DND-41 (cell line): Measurements from ENCODE around the gene POLR1H.

Source experiments
- ATAC-seq: fragments of 200-7000 bp; cut with Tn5 transposase; 3 replicates; pipeline ENCODE4 v1.9.1; 2021; ENCODE audit warnings: low read depth; ENCODE audit not compliant: insufficient read depth
- DNase-seq: peaks from one replicate; pipeline ENCODE4 v3.0.0-alpha.2; 2020
- H2AFZ ChIP-seq: 2 replicates; pipeline ENCODE4 v1.6.0; 2012; ENCODE audit warnings: low read depth, low read length
- H3K27ac ChIP-seq: 2 replicates; pipeline ENCODE4 v1.5.1; 2012; ENCODE audit warnings: low read length, inconsistent platforms
- H3K27me3 ChIP-seq: fragments of 200-600 bp; sonication (generic); 2 replicates; pipeline ENCODE4 v1.6.0; 2012; ENCODE audit warnings: low read length, mild to moderate bottlenecking, inconsistent platforms; ENCODE audit not compliant: insufficient read depth, poor library complexity
- H3K36me3 ChIP-seq: 2 replicates; pipeline ENCODE4 v1.5.1; 2012; ENCODE audit warnings: low read length, inconsistent platforms; ENCODE audit not compliant: insufficient read depth
- H3K4me1 ChIP-seq: 2 replicates; pipeline ENCODE4 v1.5.1; 2012; ENCODE audit warnings: mild to moderate bottlenecking, low read length; ENCODE audit not compliant: insufficient read depth
- H3K4me2 ChIP-seq: 2 replicates; pipeline ENCODE4 v1.6.0; 2012; ENCODE audit warnings: mild to moderate bottlenecking, moderate library complexity, low read length, inconsistent platforms; ENCODE audit not compliant: insufficient read depth
- H3K4me3 ChIP-seq, 2 experiments: fragments of 200-600 bp in 1 of 2; shearing (Covaris generic) in 1 of 2; 2 replicates each; pipeline ENCODE4 v1.5.1; 2012 to 2016; ENCODE audit warnings: inconsistent platforms in 2 of 2, low read length in 2 of 2, mild to moderate bottlenecking in 2 of 2, low read depth in 1 of 2, moderate library complexity in 1 of 2
- H3K79me2 ChIP-seq: 2 replicates; pipeline ENCODE4 v1.6.0; 2012; ENCODE audit warnings: low read length, inconsistent platforms; ENCODE audit not compliant: insufficient read depth
- H3K9ac ChIP-seq: 2 replicates; pipeline ENCODE4 v1.6.0; 2012; ENCODE audit warnings: low read depth, mild to moderate bottlenecking, inconsistent platforms, low read length, moderate library complexity
- H3K9me3 ChIP-seq: 2 replicates; pipeline ENCODE4 v1.5.1; 2012; ENCODE audit warnings: low read length, moderate library complexity, mild to moderate bottlenecking, inconsistent platforms; ENCODE audit not compliant: insufficient read depth, severe bottlenecking
- H4K20me1 ChIP-seq: 2 replicates; pipeline ENCODE4 v1.6.0; 2012; ENCODE audit warnings: low read length; ENCODE audit not compliant: insufficient read depth
- EZH2 ChIP-seq: IDR thresholded peaks from 3 replicates; pipeline ENCODE4 v1.6.1; 2012; ENCODE audit warnings: borderline replicate concordance, low read depth, mild to moderate bottlenecking, moderate library complexity, low read length, inconsistent platforms; ENCODE audit not compliant: severe bottlenecking
- TF ChIP-seq, protein P1 (sequence below): IDR thresholded peaks from 2 replicates; pipeline ENCODE4 v1.5.1; 2012; ENCODE audit warnings: borderline replicate concordance, low read length, moderate library complexity, mild to moderate bottlenecking; ENCODE audit not compliant: poor library complexity, severe bottlenecking; ENCODE audit errors: extremely low read depth

POLR1H gene, protein sequence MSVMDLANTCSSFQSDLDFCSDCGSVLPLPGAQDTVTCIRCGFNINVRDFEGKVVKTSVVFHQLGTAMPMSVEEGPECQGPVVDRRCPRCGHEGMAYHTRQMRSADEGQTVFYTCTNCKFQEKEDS

DNA sequence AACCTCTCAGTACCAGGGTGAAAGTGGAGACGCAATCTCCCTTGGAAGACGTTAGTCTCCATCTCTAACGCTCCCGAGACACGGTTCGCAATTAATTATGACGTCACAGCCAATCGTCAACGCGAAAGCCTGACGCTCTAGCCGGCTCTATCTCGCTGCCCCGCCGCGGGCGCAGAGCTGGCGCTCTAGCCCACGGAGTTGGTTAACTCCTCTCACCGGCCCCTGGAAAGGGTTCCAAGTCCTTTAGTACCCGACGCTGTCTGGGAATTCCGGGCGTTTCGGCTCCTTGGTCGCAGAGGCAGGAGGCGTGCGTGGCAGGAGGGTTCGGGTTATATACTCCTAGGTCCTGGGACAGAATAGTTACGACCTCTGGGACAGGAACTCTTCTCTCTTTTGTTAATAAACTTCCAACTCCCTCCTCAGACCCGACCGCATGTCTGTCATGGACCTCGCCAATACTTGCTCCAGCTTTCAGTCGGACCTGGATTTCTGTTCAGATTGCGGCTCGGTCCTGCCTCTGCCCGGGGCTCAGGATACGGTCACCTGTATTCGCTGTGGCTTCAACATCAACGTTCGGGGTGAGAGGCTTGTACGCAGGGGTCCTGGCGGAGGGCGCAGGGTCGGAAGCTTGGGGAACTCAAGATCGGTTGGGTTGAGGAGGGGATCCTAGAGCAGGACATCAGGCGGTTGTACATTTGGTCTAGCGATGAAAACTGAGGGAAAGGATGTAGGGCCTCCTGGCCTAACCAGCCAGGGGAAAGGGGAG lies at the start of gene POLR1H:
TSS of gene POLR1H (plus strand) at position 174 of the 766 bp plus-strand sequence. CDS start at position 434, 260 bp downstream.
- Histone ChIP-seq H3K4me2 (peak within 1 kb of the TSS; percentile 87), H3K27me3 (no peaks in the 10 kb centered on the region), H3K9me3 (no peaks in the 10 kb centered on the region), H3K79me2 (peaks cover 42% of the 10 kb centered on the region), H2AFZ (peak within 1 kb of the TSS; percentile 79), H3K4me1 (peaks cover 54% of the 10 kb centered on the region), H3K36me3 (peaks cover 19% of the 10 kb centered on the region), H3K27ac (peak within 1 kb of the TSS; percentile 86), H4K20me1 (no peaks in the 10 kb centered on the region), H3K4me3 (peak within 1 kb of the TSS; percentile 71 to 83), H3K9ac (peak within 1 kb of the TSS; percentile 73)
- TF ChIP-seq EZH2: no peak
- TF ChIP-seq, protein P1, sequence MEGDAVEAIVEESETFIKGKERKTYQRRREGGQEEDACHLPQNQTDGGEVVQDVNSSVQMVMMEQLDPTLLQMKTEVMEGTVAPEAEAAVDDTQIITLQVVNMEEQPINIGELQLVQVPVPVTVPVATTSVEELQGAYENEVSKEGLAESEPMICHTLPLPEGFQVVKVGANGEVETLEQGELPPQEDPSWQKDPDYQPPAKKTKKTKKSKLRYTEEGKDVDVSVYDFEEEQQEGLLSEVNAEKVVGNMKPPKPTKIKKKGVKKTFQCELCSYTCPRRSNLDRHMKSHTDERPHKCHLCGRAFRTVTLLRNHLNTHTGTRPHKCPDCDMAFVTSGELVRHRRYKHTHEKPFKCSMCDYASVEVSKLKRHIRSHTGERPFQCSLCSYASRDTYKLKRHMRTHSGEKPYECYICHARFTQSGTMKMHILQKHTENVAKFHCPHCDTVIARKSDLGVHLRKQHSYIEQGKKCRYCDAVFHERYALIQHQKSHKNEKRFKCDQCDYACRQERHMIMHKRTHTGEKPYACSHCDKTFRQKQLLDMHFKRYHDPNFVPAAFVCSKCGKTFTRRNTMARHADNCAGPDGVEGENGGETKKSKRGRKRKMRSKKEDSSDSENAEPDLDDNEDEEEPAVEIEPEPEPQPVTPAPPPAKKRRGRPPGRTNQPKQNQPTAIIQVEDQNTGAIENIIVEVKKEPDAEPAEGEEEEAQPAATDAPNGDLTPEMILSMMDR: peak; percentile 4
- ATAC-seq (peak; percentile 92), DNase-seq (peak; percentile 92)

DNA sequence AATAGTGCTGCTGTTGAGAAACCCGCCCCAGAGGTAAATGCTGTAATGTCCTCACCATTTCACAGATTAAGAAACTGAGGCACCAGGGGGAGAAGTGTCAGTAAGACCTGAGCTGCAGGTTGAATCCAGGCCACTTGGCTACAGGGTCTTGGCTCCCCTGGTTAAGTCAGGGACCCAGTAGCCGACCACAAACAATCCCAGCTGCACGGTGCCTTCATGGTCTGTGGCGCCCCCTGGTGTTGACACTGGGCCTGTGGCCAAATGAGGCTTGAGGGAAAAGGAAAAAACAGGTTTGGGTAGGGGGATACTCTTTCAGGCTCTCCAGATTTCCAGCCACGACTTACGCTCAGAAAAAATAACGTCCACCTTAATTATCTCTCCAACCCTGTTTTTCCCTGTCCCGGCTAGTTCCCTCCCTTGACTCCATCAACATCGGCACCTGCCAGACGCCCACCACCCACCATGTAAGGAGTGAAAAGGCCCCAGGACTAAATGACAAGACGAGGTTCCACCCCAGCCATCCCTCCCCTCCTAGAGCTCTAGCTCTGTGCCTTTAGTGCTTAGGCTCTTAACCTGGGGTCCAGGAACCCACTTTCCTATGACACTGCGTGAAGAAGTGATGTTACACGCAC lies 47.7 kb upstream of the POLR1H start:
- TF ChIP-seq, protein P1: peak; percentile 86
- no peak for TF ChIP-seq EZH2
- Histone ChIP-seq H3K79me2 (no peaks in the 10 kb centered on the region), H3K27me3 (no peaks in the 10 kb centered on the region), H3K27ac (no peak overlapping the region), H3K36me3 (no peaks in the 10 kb centered on the region), H3K4me2 (no peak overlapping the region), H3K4me3 (no peak overlapping the region), H3K9ac (no peak overlapping the region), H3K9me3 (no peaks in the 10 kb centered on the region), H3K4me1 (no peaks in the 10 kb centered on the region), H2AFZ (no peak overlapping the region), H4K20me1 (no peaks in the 10 kb centered on the region)
- ATAC-seq: peak; percentile 88
- DNase-seq: peak; percentile 44

DNA sequence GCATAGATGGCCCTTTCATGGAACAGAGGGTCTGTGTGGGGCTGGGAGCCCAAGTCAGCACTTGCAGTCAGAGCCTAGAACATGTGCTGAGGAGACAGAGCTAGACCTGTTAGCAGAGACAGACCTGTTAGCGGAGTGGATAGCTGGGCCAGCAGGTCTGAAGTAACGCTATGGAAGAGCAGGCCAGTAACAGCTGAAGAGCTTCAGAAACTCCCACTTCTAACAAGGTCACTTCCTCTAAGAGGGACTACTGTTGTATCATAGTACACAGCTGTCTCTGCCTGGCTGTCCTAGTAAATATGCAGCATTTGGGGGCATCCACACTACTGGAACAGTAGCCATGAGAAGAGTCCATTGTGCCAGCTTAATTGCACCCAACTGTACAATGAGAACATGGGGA lies 41.2 kb upstream of the POLR1H start:
- Histone ChIP-seq H3K9me3 (no peaks in the 10 kb centered on the region), H4K20me1 (no peaks in the 10 kb centered on the region), H3K27ac (no peak overlapping the region), H3K79me2 (no peaks in the 10 kb centered on the region), H3K4me3 (no peak overlapping the region), H2AFZ (no peak overlapping the region), H3K4me2 (no peak overlapping the region), H3K9ac (no peak overlapping the region), H3K27me3 (no peaks in the 10 kb centered on the region), H3K36me3 (no peaks in the 10 kb centered on the region), H3K4me1 (no peaks in the 10 kb centered on the region)
- ATAC-seq: no peak
- DNase-seq: no peak
- TF ChIP-seq, protein P1: no peak
- TF ChIP-seq EZH2: no peak
